ENCODE results near the gene FRYL. TPM values are rescaled to one million over a fixed set of nuclear protein-coding genes. Genes with fewer than 3 reads are reported as not detected.
"Not testable (repeated sequence)": the region's sequence is repeated elsewhere in the genome, so short reads cannot be mapped to it uniquely, and the experiment has no call there.

Gene FRYL
- total RNA-seq, 4 donors from 2014 or later = 51.1 to 96.5 (median 70.6) TPM

GRCh38 chr4:48645225-48645794 lies 134.8 kb downstream of the FRYL start:
- 54 to 72% methylated on average over 3 of the region's 3 CpGs for WGBS, 2 donors

GRCh38 chr4:48642421-48643374 lies 137.4 kb downstream of the FRYL start:
- 81 to 87% methylated on average over 2 of the region's 2 CpGs for WGBS, 2 donors
- no peak for DNase-seq (ENCODE audit: low spot score in 2 of 2)
- intact Hi-C loops (cut with DNase I; ENCODE audit: low total_unique reads) = no loop called here
- no peak overlapping the region for H3K4me3 ChIP-seq (ENCODE audit: low read depth, poor library complexity, severe bottlenecking)
- no peak for TF ChIP-seq CTCF (IDR thresholded peaks at IDR 0.05)
- no peak for TF ChIP-seq POLR2A (IDR thresholded peaks at IDR 0.05)

More at GRCh38 chr4:48645225-48645794, 134.8 kb downstream of the FRYL start:
- no peak for TF ChIP-seq POLR2A (IDR thresholded peaks at IDR 0.05)
- no peak for TF ChIP-seq CTCF (IDR thresholded peaks at IDR 0.05)
- H3K4me3 ChIP-seq (ENCODE audit: low read depth, poor library complexity, severe bottlenecking) = no peak overlapping the region
- DNase-seq (ENCODE audit: low spot score in 2 of 2) = no peak
- intact Hi-C loops (cut with DNase I; ENCODE audit: low total_unique reads) = no loop called here

- WGBS, 2 donors = 58 to 61% methylated on average over 4 of the region's 4 CpGs
- no peak for DNase-seq (ENCODE audit: low spot score in 2 of 2)
- TF ChIP-seq POLR2A (IDR thresholded peaks at IDR 0.05) = no peak
- no peak for TF ChIP-seq CTCF (IDR thresholded peaks at IDR 0.05)
- H3K4me3 ChIP-seq (ENCODE audit: low read depth, poor library complexity, severe bottlenecking) = no peak overlapping the region
- intact Hi-C loops (cut with DNase I; ENCODE audit: low total_unique reads) = no loop called here
Measured at GRCh38 chr4:48641401-48641800, 138.7 kb downstream of the FRYL start.

GRCh38 chr4:48640699-48641098 lies 139.4 kb downstream of the FRYL start:
- TF ChIP-seq POLR2A (IDR thresholded peaks at IDR 0.05) = no peak
- no peak for DNase-seq (ENCODE audit: low spot score in 2 of 2)
- intact Hi-C loops (cut with DNase I; ENCODE audit: low total_unique reads) = no loop called here
- 51 to 58% methylated on average over 2 of the region's 2 CpGs for WGBS, 2 donors
- H3K4me3 ChIP-seq (ENCODE audit: low read depth, poor library complexity, severe bottlenecking) = no peak overlapping the region

- intact Hi-C loops (cut with DNase I; ENCODE audit: low total_unique reads) = no loop called here
- DNase-seq (ENCODE audit: low spot score in 2 of 2) = no peak
- TF ChIP-seq POLR2A (IDR thresholded peaks at IDR 0.05) (no peak), CTCF (IDR thresholded peaks at IDR 0.05) (no peak)
- H3K4me3 ChIP-seq (ENCODE audit: low read depth, poor library complexity, severe bottlenecking) = no peak overlapping the region
Measured at GRCh38 chr4:48640225-48640624, 139.9 kb downstream of the FRYL start.

GRCh38 chr4:48639807-48640206 lies 140.3 kb downstream of the FRYL start:
- no peak overlapping the region for H3K4me3 ChIP-seq (ENCODE audit: low read depth, poor library complexity, severe bottlenecking)
- no peak for DNase-seq (ENCODE audit: low spot score in 2 of 2)
- intact Hi-C loops (cut with DNase I; ENCODE audit: low total_unique reads) = no loop called here
- 47 to 60% methylated on average over 3 of the region's 3 CpGs for WGBS, 2 donors
- TF ChIP-seq CTCF (IDR thresholded peaks at IDR 0.05) = no peak
- no peak for TF ChIP-seq POLR2A (IDR thresholded peaks at IDR 0.05)

- intact Hi-C loops (cut with DNase I; ENCODE audit: low total_unique reads); DNase-seq (ENCODE audit: low spot score in 2 of 2); H3K4me3 ChIP-seq (ENCODE audit: low read depth, poor library complexity, severe bottlenecking): not testable (repeated sequence)
- WGBS, 2 donors = 85 to 89% methylated on average over 5 of the region's 5 CpGs
Measured at GRCh38 chr4:48638586-48638985, 141.5 kb downstream of the FRYL start.

All from lower leg skin (tissue), 4 donors.